Measurements from ENCODE around the gene RHBDD1. TPM values are rescaled to one million over a fixed set of nuclear protein-coding genes. Genes with fewer than 3 reads are reported as not detected.

The RHBDD1 gene
- total RNA-seq, 2 donors from 2014 or later = 35.2 to 46.2 TPM

GRCh38 chr2:226885769-226886435, 50.0 kb downstream of the RHBDD1 start:
- no peak overlapping the region for H3K4me3 Mint-ChIP-seq
- no peaks in the 10 kb centered on the region for H3K4me1 ChIP-seq (ENCODE audit: control insufficient read depth, insufficient read depth, low read length)
- peaks cover 2% of the 10 kb centered on the region for H3K27me3 Mint-ChIP-seq (ENCODE audit: insufficient read depth)
- TF ChIP-seq, protein P1, sequence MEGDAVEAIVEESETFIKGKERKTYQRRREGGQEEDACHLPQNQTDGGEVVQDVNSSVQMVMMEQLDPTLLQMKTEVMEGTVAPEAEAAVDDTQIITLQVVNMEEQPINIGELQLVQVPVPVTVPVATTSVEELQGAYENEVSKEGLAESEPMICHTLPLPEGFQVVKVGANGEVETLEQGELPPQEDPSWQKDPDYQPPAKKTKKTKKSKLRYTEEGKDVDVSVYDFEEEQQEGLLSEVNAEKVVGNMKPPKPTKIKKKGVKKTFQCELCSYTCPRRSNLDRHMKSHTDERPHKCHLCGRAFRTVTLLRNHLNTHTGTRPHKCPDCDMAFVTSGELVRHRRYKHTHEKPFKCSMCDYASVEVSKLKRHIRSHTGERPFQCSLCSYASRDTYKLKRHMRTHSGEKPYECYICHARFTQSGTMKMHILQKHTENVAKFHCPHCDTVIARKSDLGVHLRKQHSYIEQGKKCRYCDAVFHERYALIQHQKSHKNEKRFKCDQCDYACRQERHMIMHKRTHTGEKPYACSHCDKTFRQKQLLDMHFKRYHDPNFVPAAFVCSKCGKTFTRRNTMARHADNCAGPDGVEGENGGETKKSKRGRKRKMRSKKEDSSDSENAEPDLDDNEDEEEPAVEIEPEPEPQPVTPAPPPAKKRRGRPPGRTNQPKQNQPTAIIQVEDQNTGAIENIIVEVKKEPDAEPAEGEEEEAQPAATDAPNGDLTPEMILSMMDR (conservative IDR thresholded peaks at IDR 0.05) = no peak
- H3K9me3 Mint-ChIP-seq = peaks cover 7% of the 10 kb centered on the region
- WGBS, 2 experiments (ENCODE audit: insufficient coverage in 1 of 2, insufficient read length in 1 of 2) = 89 to 96% methylated on average over 3 to 8 of the region's 8 CpGs
- H3K27ac ChIP-seq (ENCODE audit: low read depth, low read length) = no peak overlapping the region
- H3K4me3 ChIP-seq (ENCODE audit: low read length) = no peak overlapping the region
- H3K4me1 Mint-ChIP-seq = peaks cover 10% of the 10 kb centered on the region
- no peaks in the 10 kb centered on the region for H3K27me3 ChIP-seq (ENCODE audit: control insufficient read depth, insufficient read depth, low read length, poor library complexity, severe bottlenecking)
- no peak for DNase-seq
- H3K36me3 Mint-ChIP-seq (ENCODE audit: low read depth) = peaks cover 8% of the 10 kb centered on the region
- peaks cover 3% of the 10 kb centered on the region for H3K9me3 ChIP-seq (ENCODE audit: control insufficient read depth, low read length)
- no peak overlapping the region for H3K27ac Mint-ChIP-seq
- no peaks in the 10 kb centered on the region for H3K36me3 ChIP-seq (ENCODE audit: control insufficient read depth, insufficient read depth, low read length)
- no peak overlapping the region for H3K9ac ChIP-seq (ENCODE audit: extremely low read depth, low read length, poor library complexity, severe bottlenecking)

DNA sequence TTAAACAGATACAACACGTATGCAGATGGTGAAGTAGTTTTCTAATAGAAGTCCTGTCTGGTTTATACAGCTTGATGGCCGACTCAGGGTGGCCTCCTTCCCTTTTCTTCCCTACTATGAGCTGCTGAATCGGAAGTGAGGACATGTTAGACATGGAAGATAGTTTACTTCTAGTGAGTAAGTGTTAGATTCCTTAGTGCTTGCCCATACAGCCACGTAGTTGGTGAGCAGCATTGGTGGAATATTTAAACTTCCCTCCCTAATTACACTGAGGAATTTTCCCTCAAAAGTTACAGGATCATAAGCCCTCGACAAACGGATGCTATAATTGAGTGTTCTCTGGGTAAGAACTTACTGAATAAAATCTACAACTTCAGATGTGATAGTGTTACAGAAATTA, 52.1 kb downstream of the RHBDD1 start:
- Mint-ChIP-seq H3K4me3 (no peak overlapping the region), H3K27ac (no peak overlapping the region), H3K9me3 (peaks cover 3% of the 10 kb centered on the region), H3K4me1 (peaks cover 10% of the 10 kb centered on the region), H3K27me3 (ENCODE audit: insufficient read depth) (no peaks in the 10 kb centered on the region), H3K36me3 (ENCODE audit: low read depth) (no peaks in the 10 kb centered on the region)
- no peak for DNase-seq
- Histone ChIP-seq H3K27ac (ENCODE audit: low read depth, low read length) (no peak overlapping the region), H3K27me3 (ENCODE audit: control insufficient read depth, insufficient read depth, low read length, poor library complexity, severe bottlenecking) (no peaks in the 10 kb centered on the region), H3K36me3 (ENCODE audit: control insufficient read depth, insufficient read depth, low read length) (no peaks in the 10 kb centered on the region), H3K4me1 (ENCODE audit: control insufficient read depth, insufficient read depth, low read length) (no peaks in the 10 kb centered on the region), H3K9me3 (ENCODE audit: control insufficient read depth, low read length) (no peaks in the 10 kb centered on the region), H3K4me3 (ENCODE audit: low read length) (no peak overlapping the region), H3K9ac (ENCODE audit: extremely low read depth, low read length, poor library complexity, severe bottlenecking) (no peak overlapping the region)
- TF ChIP-seq, protein P1 (conservative IDR thresholded peaks at IDR 0.05) = no peak
- WGBS, 2 experiments (ENCODE audit: insufficient coverage in 1 of 2, insufficient read length in 1 of 2) = 99 to 100% methylated on average over 2 to 5 of the region's 6 CpGs

- Histone ChIP-seq H3K27ac (ENCODE audit: low read depth, low read length) (no peak overlapping the region), H3K4me1 (ENCODE audit: control insufficient read depth, insufficient read depth, low read length) (no peaks in the 10 kb centered on the region), H3K27me3 (ENCODE audit: control insufficient read depth, insufficient read depth, low read length, poor library complexity, severe bottlenecking) (no peaks in the 10 kb centered on the region), H3K36me3 (ENCODE audit: control insufficient read depth, insufficient read depth, low read length) (no peaks in the 10 kb centered on the region), H3K9ac (ENCODE audit: extremely low read depth, low read length, poor library complexity, severe bottlenecking) (no peak overlapping the region), H3K4me3 (ENCODE audit: low read length) (no peak overlapping the region), H3K9me3 (ENCODE audit: control insufficient read depth, low read length) (no peaks in the 10 kb centered on the region)
- TF ChIP-seq, protein P1 (conservative IDR thresholded peaks at IDR 0.05) = no peak
- H3K9me3 Mint-ChIP-seq = no peaks in the 10 kb centered on the region
- no peak overlapping the region for H3K4me3 Mint-ChIP-seq
- no peaks in the 10 kb centered on the region for H3K36me3 Mint-ChIP-seq (ENCODE audit: low read depth)
- no peak for DNase-seq
- H3K27ac Mint-ChIP-seq = peak overlapping the region; percentile 37
- H3K4me1 Mint-ChIP-seq = peaks cover 5% of the 10 kb centered on the region
- H3K27me3 Mint-ChIP-seq (ENCODE audit: insufficient read depth) = no peaks in the 10 kb centered on the region
- 92 to 100% methylated on average over 2 of the region's 2 CpGs for WGBS, 2 experiments (ENCODE audit: insufficient coverage in 1 of 2, insufficient read length in 1 of 2)
Observed at GRCh38 chr2:226888378-226888965, 52.6 kb downstream of the RHBDD1 start.

Data from endodermal cell (in vitro differentiated cells).